ENCODE results near the gene KHNYN.

KHNYN gene

GRCh38 chr14:24388474-24389179 lies 41.1 kb upstream of the KHNYN start (continued):
- TF ChIP-seq ZBTB8A (tag by site-specific recombination; IDR thresholded peaks at IDR 0.05) (peak; percentile 36), ZNF514 (tag by site-specific recombination; IDR thresholded peaks at IDR 0.05) (no peak), ZNF423 (tag by site-specific recombination; IDR thresholded peaks at IDR 0.05) (no peak), ZNF571 (tag by site-specific recombination; IDR thresholded peaks at IDR 0.05) (no peak), OSR2 (tag by site-specific recombination; IDR thresholded peaks at IDR 0.05) (peak; percentile 19; the same call in 1 of the 2 replicates), ZBTB17 (tag by site-specific recombination; IDR thresholded peaks at IDR 0.05) (peak; percentile 12; the same call in 1 of the 2 replicates), ZNF513 (tag by site-specific recombination; IDR thresholded peaks at IDR 0.05) (no peak), ZNF26 (tag by site-specific recombination; IDR thresholded peaks at IDR 0.05) (no peak)

- H3K4me3 ChIP-seq (ENCODE audit: low read depth, low read length), result no peak overlapping the region
- TF ChIP-seq TCF7L2 (IDR thresholded peaks at IDR 0.05; ENCODE audit: borderline replicate concordance, low read depth, low read length) (no peak), PRDM10 (tag by site-specific recombination; IDR thresholded peaks at IDR 0.05) (peak; percentile 74)
- CTCF ChIA-PET, result no interaction called here
- peaks cover 18% of the 10 kb centered on the region for H3K4me1 ChIP-seq (ENCODE audit: control insufficient read depth, insufficient read depth, low read length)
- peak overlapping the region; percentile 17; the same call in 1 of the 2 replicates for H3K27ac ChIP-seq (ENCODE audit: extremely low read depth, low read depth, low read length)
- H3K9me3 ChIP-seq (ENCODE audit: control insufficient read depth, insufficient read depth, low read depth, low read length), result no peaks in the 10 kb centered on the region
- POLR2A ChIA-PET, result no interaction called here
- H3K36me3 ChIP-seq (ENCODE audit: control insufficient read depth in 2 of 2, insufficient read depth in 1 of 2, low read length in 2 of 2), result no peaks in the 10 kb centered on the region
These were observed 40.4 kb upstream of the KHNYN start for GRCh38 chr14:24389226-24389848.

DNA sequence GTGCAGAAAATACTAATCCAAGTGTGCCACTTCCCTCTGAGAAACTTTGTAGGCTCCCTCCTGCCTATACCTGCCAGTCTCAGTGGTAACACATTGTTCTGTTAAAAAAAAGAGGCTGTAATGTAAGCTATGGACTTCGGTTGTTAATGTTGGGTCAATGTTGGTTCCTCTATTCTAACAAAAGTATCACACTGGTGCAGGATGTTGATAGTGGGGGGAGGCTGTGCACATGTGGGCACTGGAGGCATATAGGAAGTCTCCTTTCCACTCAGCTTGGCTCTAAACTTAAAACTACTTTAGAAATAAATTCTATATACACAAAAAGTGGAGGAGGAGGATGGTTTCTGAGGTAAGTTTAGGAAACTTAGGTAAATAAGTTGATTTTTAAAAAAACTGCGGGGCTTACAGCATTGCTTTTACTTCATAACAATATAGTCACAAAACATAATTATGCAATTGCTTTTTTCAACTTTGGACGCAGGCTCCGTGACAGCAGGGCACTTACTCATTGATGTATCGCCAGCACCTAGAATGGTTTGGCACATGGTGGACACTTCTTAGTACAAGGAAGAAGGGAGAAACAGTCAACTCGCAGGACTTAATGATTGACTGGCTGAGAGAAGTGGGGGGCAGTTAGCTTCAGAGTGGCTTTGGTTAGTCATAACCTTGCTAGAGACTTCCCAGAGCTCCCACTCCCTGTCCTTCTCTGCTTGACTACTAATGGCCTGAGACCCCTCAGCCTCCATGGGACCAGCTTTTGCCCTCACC lies 38.9 kb upstream of the KHNYN start:
- CTCF ChIA-PET, result interaction anchor here (0.7 to 1.4 kb wide), 2 partner anchors 13 to 22 kb away, joined by 3 to 4 read pairs; no protein-coding TSS in a partner anchor
- no peak overlapping the region for H3K4me3 ChIP-seq (ENCODE audit: low read depth, low read length)
- POLR2A ChIA-PET, result no interaction called here
- TF ChIP-seq PRDM10 (tag by site-specific recombination; IDR thresholded peaks at IDR 0.05) (0 out of 2 replicates have a peak, but pooled peaks have one; percentile 5), ZNF621 (tag by site-specific recombination; IDR thresholded peaks at IDR 0.05) (no peak), EGR2 (tag by site-specific recombination; IDR thresholded peaks at IDR 0.05; ENCODE audit: low read depth) (no peak), ZNF558 (tag by site-specific recombination; IDR thresholded peaks at IDR 0.05) (no peak), ZNF184 (tag by site-specific recombination; IDR thresholded peaks at IDR 0.05) (no peak), ZNF707 (tag by site-specific recombination; IDR thresholded peaks at IDR 0.05) (peak; percentile 35; the same call in 1 of the 2 replicates), GLIS1 (tag by site-specific recombination; IDR thresholded peaks at IDR 0.05) (no peak), ZNF140 (tag by site-specific recombination; IDR thresholded peaks at IDR 0.05) (no peak), MZF1 (tag by site-specific recombination; IDR thresholded peaks at IDR 0.05; ENCODE audit: borderline replicate concordance) (no peak), KLF7 (tag by site-specific recombination; IDR thresholded peaks at IDR 0.05; ENCODE audit: borderline replicate concordance) (no peak)
- TF ChIP-seq, protein P1, sequence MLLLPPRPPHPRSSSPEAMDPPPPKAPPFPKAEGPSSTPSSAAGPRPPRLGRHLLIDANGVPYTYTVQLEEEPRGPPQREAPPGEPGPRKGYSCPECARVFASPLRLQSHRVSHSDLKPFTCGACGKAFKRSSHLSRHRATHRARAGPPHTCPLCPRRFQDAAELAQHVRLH (tag by site-specific recombination; IDR thresholded peaks at IDR 0.05), result no peak

More for the DNA sequence above, 38.9 kb upstream of the KHNYN start:
- peak overlapping the region; percentile 35; the same call in 1 of the 2 replicates for H3K27ac ChIP-seq (ENCODE audit: extremely low read depth, low read depth, low read length)
- no peaks in the 10 kb centered on the region for H3K9me3 ChIP-seq (ENCODE audit: control insufficient read depth, insufficient read depth, low read depth, low read length)
- no peaks in the 10 kb centered on the region for H3K36me3 ChIP-seq (ENCODE audit: control insufficient read depth in 2 of 2, insufficient read depth in 1 of 2, low read length in 2 of 2)
- peaks cover 18% of the 10 kb centered on the region for H3K4me1 ChIP-seq (ENCODE audit: control insufficient read depth, insufficient read depth, low read length)

All from HEK293 (cell line).